GM12892 (cell line): ENCODE data around the gene ZNF653.
"Not testable (repeated sequence)": the region's sequence is repeated elsewhere in the genome, so short reads cannot be mapped to it uniquely, and the experiment has no call there.

Experiments
- POLR2A ChIP-seq: IDR thresholded peaks from 2 replicates; pipeline ENCODE4 v1.6.1; 2011; ENCODE audit warnings: low read depth, low read length, control low read depth
- POLR2AphosphoS5 ChIP-seq: IDR thresholded peaks from 2 replicates; pipeline ENCODE4 v1.6.1; 2011; ENCODE audit warnings: low read depth, low read length, control low read depth
- TAF1 ChIP-seq: IDR thresholded peaks from 2 replicates; pipeline ENCODE4 v1.6.1; 2011; ENCODE audit warnings: low read depth, mild to moderate bottlenecking, control low read depth, low read length, borderline replicate concordance

GRCh38 chr19:11475343-11475742 lies 30.3 kb downstream of the ZNF653 start:
- TF ChIP-seq POLR2AphosphoS5, TAF1, POLR2A: not testable (repeated sequence)
